ENCODE measurements around the gene EDN3.

The EDN3 gene

GRCh38 chr20:59351157-59352040 is 51.0 kb downstream of the EDN3 start:
- Histone ChIP-seq H2AFZ (ENCODE audit: low read depth, low read length) (no peak overlapping the region), H3K27me3 (ENCODE audit: low read depth, low read length) (peaks cover 37% of the 10 kb centered on the region), H3K9ac (ENCODE audit: low read length) (no peak overlapping the region), H3K9me3 (ENCODE audit: insufficient read depth, low read length) (no peaks in the 10 kb centered on the region), H3K36me3 (replicated peaks; ENCODE audit: low read depth, low read length) (no peaks in the 10 kb centered on the region), H3K4me1 (ENCODE audit: low read length) (no peaks in the 10 kb centered on the region), H3K4me3 (ENCODE audit: low read length) (no peak overlapping the region), H3K27ac (ENCODE audit: low read length) (no peak overlapping the region), H3K4me2 (ENCODE audit: low read length) (no peak overlapping the region), H3K79me2 (ENCODE audit: low read length) (no peaks in the 10 kb centered on the region), H4K20me1 (ENCODE audit: insufficient read depth, low read length) (no peaks in the 10 kb centered on the region)
- TF ChIP-seq EZH2phosphoT487 (IDR thresholded peaks at IDR 0.05; ENCODE audit: low read depth) (no peak), CTCF (IDR thresholded peaks at IDR 0.05; ENCODE audit: low read depth, low read length) (no peak)

DNA sequence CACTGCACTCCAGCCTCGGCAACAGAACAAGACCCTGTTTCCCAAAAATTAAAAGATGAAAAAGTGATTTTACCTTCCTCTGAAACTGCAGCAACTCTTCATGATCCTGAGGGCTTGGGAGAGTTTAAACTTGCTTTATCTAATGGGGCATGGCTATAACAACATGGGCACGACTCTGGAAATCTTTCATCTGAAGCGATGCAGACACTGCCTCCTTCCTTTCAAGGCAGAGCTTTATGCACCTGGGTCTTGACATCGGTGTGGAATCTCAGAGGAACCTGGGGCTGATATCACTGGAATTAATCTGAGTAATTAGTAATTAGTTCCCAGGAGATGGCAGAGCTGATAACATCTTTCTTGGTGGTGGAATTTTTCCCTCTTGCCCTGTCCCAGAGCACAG is 52.1 kb downstream of the EDN3 start:
- peak overlapping the region; percentile 23; the same call in 1 of the 2 replicates for H3K4me2 ChIP-seq (ENCODE audit: low read length)
- H2AFZ ChIP-seq (ENCODE audit: low read depth, low read length): no peak overlapping the region
- no peak for TF ChIP-seq CTCF (IDR thresholded peaks at IDR 0.05; ENCODE audit: low read depth, low read length)
- no peak overlapping the region for H3K4me3 ChIP-seq (ENCODE audit: low read length)
- no peak overlapping the region for H3K9ac ChIP-seq (ENCODE audit: low read length)
- no peaks in the 10 kb centered on the region for H3K9me3 ChIP-seq (ENCODE audit: insufficient read depth, low read length)
- no peaks in the 10 kb centered on the region for H3K36me3 ChIP-seq (replicated peaks; ENCODE audit: low read depth, low read length)
- peaks cover 31% of the 10 kb centered on the region for H3K27me3 ChIP-seq (ENCODE audit: low read depth, low read length)
- no peaks in the 10 kb centered on the region for H3K4me1 ChIP-seq (ENCODE audit: low read length)
- no peak overlapping the region for H3K27ac ChIP-seq (ENCODE audit: low read length)
- no peaks in the 10 kb centered on the region for H3K79me2 ChIP-seq (ENCODE audit: low read length)
- no peaks in the 10 kb centered on the region for H4K20me1 ChIP-seq (ENCODE audit: insufficient read depth, low read length)

GRCh38 chr20:59352990-59353389 is 52.6 kb downstream of the EDN3 start:
- H3K9ac ChIP-seq (ENCODE audit: low read length): no peak overlapping the region
- H3K4me2 ChIP-seq (ENCODE audit: low read length): no peak overlapping the region
- H3K9me3 ChIP-seq (ENCODE audit: insufficient read depth, low read length): no peaks in the 10 kb centered on the region
- H3K79me2 ChIP-seq (ENCODE audit: low read length): no peaks in the 10 kb centered on the region
- no peaks in the 10 kb centered on the region for H4K20me1 ChIP-seq (ENCODE audit: insufficient read depth, low read length)
- no peak overlapping the region for H3K4me3 ChIP-seq (ENCODE audit: low read length)
- H3K36me3 ChIP-seq (replicated peaks; ENCODE audit: low read depth, low read length): no peaks in the 10 kb centered on the region
- no peak overlapping the region for H2AFZ ChIP-seq (ENCODE audit: low read depth, low read length)
- no peaks in the 10 kb centered on the region for H3K4me1 ChIP-seq (ENCODE audit: low read length)
- peaks cover 31% of the 10 kb centered on the region for H3K27me3 ChIP-seq (ENCODE audit: low read depth, low read length)
- no peak overlapping the region for H3K27ac ChIP-seq (ENCODE audit: low read length)
- TF ChIP-seq EZH2phosphoT487 (IDR thresholded peaks at IDR 0.05; ENCODE audit: low read depth) (no peak), CTCF (IDR thresholded peaks at IDR 0.05; ENCODE audit: low read depth, low read length) (no peak)

DNA sequence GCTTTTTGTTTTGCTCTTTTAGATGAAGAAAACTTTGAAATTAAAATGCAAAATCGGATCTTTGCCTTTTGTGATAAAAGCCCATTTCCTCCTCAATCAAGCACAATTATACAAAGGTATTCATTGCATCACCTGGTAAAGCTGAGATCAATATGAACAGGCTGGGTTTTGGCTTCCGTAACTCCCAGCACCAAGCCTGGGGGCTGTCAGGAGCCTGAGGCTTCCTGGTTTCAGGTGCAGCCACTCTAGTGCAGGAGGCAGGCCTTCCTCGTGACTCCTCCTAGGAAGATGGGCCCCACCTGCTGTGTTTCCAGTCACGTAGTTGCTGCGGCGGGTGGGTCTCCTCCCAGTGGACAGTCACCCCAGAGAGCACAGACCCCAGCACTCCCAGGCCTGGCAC is 54.0 kb downstream of the EDN3 start:
- Histone ChIP-seq H3K27ac (ENCODE audit: low read length) (no peak overlapping the region), H3K4me3 (ENCODE audit: low read length) (no peak overlapping the region), H3K27me3 (ENCODE audit: low read depth, low read length) (peaks cover 20% of the 10 kb centered on the region), H3K36me3 (replicated peaks; ENCODE audit: low read depth, low read length) (no peaks in the 10 kb centered on the region), H3K4me1 (ENCODE audit: low read length) (no peaks in the 10 kb centered on the region), H3K9me3 (ENCODE audit: insufficient read depth, low read length) (no peaks in the 10 kb centered on the region), H3K4me2 (ENCODE audit: low read length) (no peak overlapping the region), H4K20me1 (ENCODE audit: insufficient read depth, low read length) (no peaks in the 10 kb centered on the region), H3K9ac (ENCODE audit: low read length) (no peak overlapping the region), H3K79me2 (ENCODE audit: low read length) (no peaks in the 10 kb centered on the region), H2AFZ (ENCODE audit: low read depth, low read length) (no peak overlapping the region)
- no peak for TF ChIP-seq EZH2phosphoT487 (IDR thresholded peaks at IDR 0.05; ENCODE audit: low read depth)
- TF ChIP-seq CTCF (IDR thresholded peaks at IDR 0.05; ENCODE audit: low read depth, low read length): no peak

Data from OCI-LY3 (cell line).